T-cell (primary cell): ENCODE measurements around the gene MAGI3. TPM values are rescaled to one million over a fixed set of nuclear protein-coding genes. Genes with fewer than 3 reads are reported as not detected.
"Not testable (repeated sequence)": the region's sequence is repeated elsewhere in the genome, so short reads cannot be mapped to it uniquely, and the experiment has no call there.

Experiments used
- ATAC-seq, 4 experiments: fragments of 200-7000 bp in 3 of 4; fragments of 150-1000 bp in 1 of 4; cut with Tn5 transposase; replicated peaks in 1 of 4; 1 replicate in 3 of 4; 2 replicates in 1 of 4; pipeline ENCODE4 v1.10.0; 2021; ENCODE audit warnings: moderate library complexity in 3 of 4, mild to moderate bottlenecking in 2 of 4, moderate number of reproducible peaks in 1 of 4
- CTCF ChIA-PET, 2 donors: fragments of 300-600 bp; sonication (Branson Sonifier 250); formaldehyde crosslinking; loops; one replicate each; lab custom pipeline; 2022; ENCODE audit warnings: antibody characterized with exemption in 2 of 2; lab: Charles Lee
- POLR2A ChIA-PET, 2 donors: fragments of 300-600 bp; sonication (Branson Sonifier 250); formaldehyde crosslinking; loops; one replicate each; lab custom pipeline; 2022; ENCODE audit warnings: antibody characterized with exemption in 2 of 2; lab: Charles Lee
- DNase-seq, 35 experiments: peaks; one replicate each; pipeline versions ENCODE4 v3.0.0 to v3.0.0-alpha.2; 2013 to 2023
- H3K27ac ChIP-seq: one replicate; pipeline ENCODE4 v1.5.1; 2013; ENCODE audit warnings: low read length
- H3K27me3 ChIP-seq, 2 experiments: replicated peaks in 1 of 2; 1 replicate in 1 of 2; 2 replicates in 1 of 2; pipeline versions ENCODE4 v1.6.1 to v1.7.0; 2013; ENCODE audit warnings: low read length in 1 of 2, mixed read lengths in 1 of 2; ENCODE audit not compliant: control insufficient read depth in 2 of 2, insufficient read depth in 2 of 2; ENCODE audit errors: extremely low read depth in 1 of 2
- H3K36me3 ChIP-seq, 2 donors: 1 replicate in 1 of 2; 2 replicates in 1 of 2; pipeline versions ENCODE4 v1.6.1 to v1.7.0; 2013; ENCODE audit warnings: low read length in 1 of 2; ENCODE audit not compliant: control insufficient read depth in 2 of 2, insufficient read depth in 1 of 2; ENCODE audit errors: extremely low read depth in 1 of 2
- H3K4me1 ChIP-seq, 2 experiments: 1 replicate in 1 of 2; 2 replicates in 1 of 2; pipeline versions ENCODE4 v1.6.1 to v1.7.0; 2013; ENCODE audit warnings: low read length in 2 of 2, mixed read lengths in 1 of 2; ENCODE audit not compliant: insufficient read depth in 2 of 2, control insufficient read depth in 1 of 2; ENCODE audit errors: extremely low read depth in 1 of 2
- H3K4me3 ChIP-seq, 2 donors: 1 replicate in 1 of 2; 2 replicates in 1 of 2; pipeline versions ENCODE4 v1.5.1 to v1.7.0; 2013; ENCODE audit warnings: mild to moderate bottlenecking in 2 of 2, low read length in 1 of 2, moderate library complexity in 1 of 2; ENCODE audit not compliant: control insufficient read depth in 1 of 2; ENCODE audit errors: extremely low read depth in 1 of 2
- H3K9me3 ChIP-seq: 2 replicates; pipeline ENCODE4 v1.7.0; 2013
- H3K27ac Mint-ChIP-seq, 2 donors: one replicate each; pipeline ENCODE4 v1.8.0; 2020 to 2021; ENCODE audit warnings: mild to moderate bottlenecking in 2 of 2, mixed read lengths in 2 of 2
- H3K27me3 Mint-ChIP-seq, 2 donors: one replicate each; pipeline ENCODE4 v1.8.0; 2021 to 2022; ENCODE audit warnings: mixed read lengths in 2 of 2
- H3K36me3 Mint-ChIP-seq: one replicate; pipeline ENCODE4 v1.8.0; 2021; ENCODE audit warnings: mixed read lengths
- H3K4me1 Mint-ChIP-seq, 3 donors: one replicate each; pipeline ENCODE4 v1.8.0; 2020 to 2022; ENCODE audit warnings: mixed read lengths in 3 of 3, mild to moderate bottlenecking in 1 of 3
- H3K4me3 Mint-ChIP-seq, 3 donors: one replicate each; pipeline ENCODE4 v1.8.0; 2020 to 2022; ENCODE audit warnings: mild to moderate bottlenecking in 3 of 3, mixed read lengths in 3 of 3, moderate library complexity in 3 of 3
- H3K9me3 Mint-ChIP-seq, 3 donors: one replicate each; pipeline ENCODE4 v1.8.0; 2020 to 2022; ENCODE audit warnings: mixed read lengths in 3 of 3
- WGBS: methylation state at CpG from one replicate; pipeline ENCODE4 v1.1.5; 2013; ENCODE audit warnings: missing lambda C conversion rate; ENCODE audit not compliant: insufficient coverage; 5-methylcytosine and 5-hydroxymethylcytosine counted together
- total RNA-seq, 35 experiments: library from RNA in 6 of 35; stranded (reverse) in 6 of 35; fragments of 120-200 nt in 1 of 35; gene quantifications; one replicate each; pipeline versions ENCODE4 v1.2.1 to v1.2.4 and lab custom pipeline; 2013 to 2026

The MAGI3 gene
- total RNA-seq, 5 donors from 2014 or later (not counting 1 experiment from before 2014, with no cell fraction given), result 4.5 to 8.1 (median 5.6) TPM

DNA sequence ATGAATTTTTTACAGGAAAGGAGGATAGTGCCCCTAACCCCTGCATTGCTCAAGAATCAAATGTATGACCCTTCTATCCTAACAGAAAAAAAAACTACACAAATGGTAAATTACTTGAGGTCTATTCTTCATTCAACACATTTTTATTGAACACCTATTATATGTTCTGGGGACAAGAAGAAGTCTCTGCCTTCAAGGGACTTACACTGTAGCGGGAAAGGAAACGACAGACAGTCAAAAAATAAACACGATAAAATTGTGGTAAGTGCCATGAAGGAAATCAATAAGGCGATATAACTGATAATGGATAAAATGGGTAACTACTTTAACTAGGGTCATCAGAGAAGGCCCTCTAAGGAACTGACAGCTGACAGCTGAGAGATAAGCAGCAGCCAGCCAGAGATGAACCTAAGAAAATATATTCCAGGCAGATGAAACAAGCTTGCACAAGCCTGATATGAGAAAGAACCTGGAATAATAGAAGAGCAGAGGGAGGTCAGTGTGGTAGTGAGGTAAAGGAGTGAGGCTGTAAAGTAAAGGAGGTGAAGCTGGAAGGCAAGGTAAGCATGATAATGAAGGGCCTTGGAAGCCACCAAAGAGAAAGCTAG, 302.6 kb downstream of the MAGI3 start:
- Histone ChIP-seq H3K9me3 (no peaks in the 10 kb centered on the region), H3K27me3 (no peaks in the 10 kb centered on the region), H3K27ac (no peak overlapping the region), H3K4me1 (no peaks in the 10 kb centered on the region), H3K4me3 (no peak overlapping the region), H3K36me3 (no peaks in the 10 kb centered on the region)
- H3K27me3 Mint-ChIP-seq, result no peaks in the 10 kb centered on the region
- 95% methylated on average over 4 of the region's 4 CpGs for WGBS
- peaks cover 41% of the 10 kb centered on the region for H3K36me3 Mint-ChIP-seq
- ATAC-seq (no peak), DNase-seq (no peak)
- ChIA-PET CTCF (interaction anchor here in 1 of 2 donors (0.5 kb wide), 1 partner anchor 50 kb away, joined by 3 read pairs; no protein-coding TSS in a partner anchor), POLR2A (no interaction called here)
- peaks cover 14 to 31% (median 15%) of the 10 kb centered on the region in 3 donors for H3K9me3 Mint-ChIP-seq
- no peaks in the 10 kb centered on the region for H3K4me1 Mint-ChIP-seq
- H3K4me3 Mint-ChIP-seq, result no peak overlapping the region
- H3K27ac Mint-ChIP-seq, result no peak overlapping the region

DNA sequence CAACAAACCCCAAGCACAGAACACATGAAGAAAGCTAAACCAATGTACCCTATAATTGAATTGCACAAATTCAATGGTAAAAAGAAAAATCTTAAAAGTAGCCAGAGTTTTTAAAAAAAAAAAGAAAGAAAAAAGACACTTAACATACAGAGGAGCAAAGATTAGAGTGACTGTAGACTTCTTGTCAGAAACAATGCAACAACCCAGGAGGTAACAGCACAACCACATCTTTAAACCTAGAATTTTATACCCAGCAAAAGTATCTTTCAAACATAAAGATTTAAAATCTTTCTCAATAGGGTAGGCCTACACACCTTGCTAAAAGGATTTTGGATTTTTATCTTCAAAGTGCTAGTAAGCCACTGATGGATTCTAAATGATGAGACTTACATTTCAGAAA, 304.6 kb downstream of the MAGI3 start:
- Mint-ChIP-seq H3K9me3 (peaks cover 14 to 31% (median 15%) of the 10 kb centered on the region in 3 donors), H3K36me3 (peaks cover 38% of the 10 kb centered on the region), H3K27ac (no peak overlapping the region), H3K4me1 (no peaks in the 10 kb centered on the region), H3K4me3 (no peak overlapping the region), H3K27me3 (no peaks in the 10 kb centered on the region)
- Histone ChIP-seq H3K27ac (no peak overlapping the region), H3K9me3 (no peaks in the 10 kb centered on the region), H3K4me1 (no peaks in the 10 kb centered on the region), H3K4me3 (no peak overlapping the region), H3K27me3 (no peaks in the 10 kb centered on the region), H3K36me3 (no peaks in the 10 kb centered on the region)
- ChIA-PET POLR2A (no interaction called here), CTCF (no interaction called here)
- DNase-seq, result no peak
- ATAC-seq, result no peak

DNA sequence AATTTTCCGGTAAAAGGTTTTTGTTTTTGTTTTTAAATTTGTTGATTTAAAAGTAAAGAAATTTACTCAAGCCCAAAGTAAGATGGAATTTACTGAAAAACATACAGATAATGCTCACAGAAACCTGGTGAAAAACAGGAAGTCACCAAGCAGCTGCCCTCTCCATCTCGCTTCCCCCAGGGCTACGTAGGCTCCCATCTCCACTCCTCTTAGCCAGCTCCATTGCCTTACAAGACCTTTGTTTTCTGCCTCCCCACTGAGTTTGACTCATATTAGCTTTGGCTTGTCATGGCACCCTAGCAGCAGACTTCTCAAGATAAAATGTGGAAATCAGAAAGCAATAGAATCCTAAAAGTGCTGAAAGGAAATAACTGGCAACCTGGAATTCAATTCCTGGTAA, 311.1 kb downstream of the MAGI3 start:
- H3K27ac Mint-ChIP-seq, result no peak overlapping the region
- H3K4me3 Mint-ChIP-seq, result no peak overlapping the region

DNA sequence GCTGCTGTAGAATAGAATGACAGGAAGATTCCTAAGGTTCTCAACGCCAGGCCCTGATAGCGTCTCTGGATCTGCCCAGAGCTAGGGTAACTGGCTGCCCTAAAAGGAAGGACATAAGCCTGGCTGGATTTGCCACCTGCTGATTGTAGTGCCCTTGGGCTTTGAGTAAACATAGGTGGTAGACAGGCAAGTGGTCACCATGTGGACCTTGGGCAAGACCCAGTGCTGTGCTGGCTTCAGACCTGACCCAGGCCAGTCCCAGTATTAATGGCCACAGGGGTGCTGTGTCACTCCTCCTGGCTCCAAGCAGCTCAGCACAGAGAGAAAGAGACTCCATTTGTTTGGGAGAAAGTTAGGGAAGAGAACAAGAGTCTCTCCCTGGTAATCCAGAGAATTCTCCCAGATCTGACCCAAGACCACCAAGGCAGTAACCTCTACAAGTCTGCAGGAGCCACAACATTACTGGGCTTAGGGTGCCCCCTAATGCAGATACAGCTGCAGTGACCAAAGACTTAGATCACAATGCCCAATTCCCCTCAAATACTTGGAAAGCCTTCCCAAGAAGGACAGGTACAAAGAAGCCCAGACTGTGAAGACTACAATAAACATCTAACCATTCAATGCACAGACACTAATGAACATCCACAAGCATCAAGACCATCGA, 324.4 kb downstream of the MAGI3 start:
- Mint-ChIP-seq H3K36me3 (peaks cover 48% of the 10 kb centered on the region), H3K4me3 (no peak overlapping the region), H3K9me3 (peaks cover 6 to 21% (median 10%) of the 10 kb centered on the region in 3 donors), H3K27me3 (no peaks in the 10 kb centered on the region), H3K27ac (no peak overlapping the region), H3K4me1 (no peaks in the 10 kb centered on the region)
- Histone ChIP-seq H3K27ac (no peak overlapping the region), H3K36me3 (peaks cover 4% of the 10 kb centered on the region in 2 donors), H3K9me3 (no peaks in the 10 kb centered on the region), H3K4me3 (no peak overlapping the region), H3K4me1 (no peaks in the 10 kb centered on the region), H3K27me3 (no peaks in the 10 kb centered on the region)
- no peak for DNase-seq
- POLR2A ChIA-PET, result no interaction called here
- 97% methylated on average over 3 of the region's 3 CpGs for WGBS
- CTCF ChIA-PET, result no interaction called here
- no peak for ATAC-seq

More for the DNA sequence above, 311.1 kb downstream of the MAGI3 start:
- ChIA-PET CTCF (no interaction called here), POLR2A (no interaction called here)
- H3K4me1 ChIP-seq, result peaks cover 0 to 7% of the 10 kb centered on the region in 2 experiments
- no peaks in the 10 kb centered on the region for H3K36me3 ChIP-seq
- H3K9me3 ChIP-seq, result no peaks in the 10 kb centered on the region
- no peaks in the 10 kb centered on the region for H3K27me3 ChIP-seq
- H3K27me3 Mint-ChIP-seq, result no peaks in the 10 kb centered on the region
- DNase-seq (peak in 3 of 35 experiments; percentile 3 to 9 (median 5)), ATAC-seq (no peak)
- no peaks in the 10 kb centered on the region for H3K9me3 Mint-ChIP-seq
- H3K4me1 Mint-ChIP-seq, result peaks cover 12 to 21% (median 14%) of the 10 kb centered on the region in 3 donors
- no peak overlapping the region for H3K27ac ChIP-seq
- no CpG with 5 or more reads among the region's 3 CpGs for WGBS
- no peak overlapping the region for H3K4me3 ChIP-seq
- H3K36me3 Mint-ChIP-seq, result peaks cover 13% of the 10 kb centered on the region

DNA sequence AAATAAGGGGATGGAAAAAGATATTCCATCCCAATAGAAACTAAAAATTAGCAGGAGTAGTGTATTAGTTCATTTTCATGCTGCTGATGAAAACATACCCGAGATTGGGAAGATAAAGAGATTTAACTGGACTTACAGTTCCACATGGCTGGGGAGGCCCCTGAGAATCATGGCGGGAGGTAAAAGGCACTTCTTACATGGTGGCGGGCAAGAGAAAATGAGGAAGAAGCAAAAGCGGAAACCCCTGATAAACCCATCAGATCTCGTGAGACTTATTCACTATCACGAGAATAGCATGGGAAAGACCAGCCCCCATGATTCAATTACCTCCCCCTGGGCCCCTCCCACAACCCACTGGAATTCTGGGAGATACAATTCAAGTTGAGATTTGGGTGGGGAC, 327.2 kb downstream of the MAGI3 start:
- H3K27ac Mint-ChIP-seq, H3K4me3 Mint-ChIP-seq, H3K9me3 ChIP-seq, H3K4me1 Mint-ChIP-seq, H3K27me3 ChIP-seq, H3K4me3 ChIP-seq, H3K27me3 Mint-ChIP-seq, ATAC-seq, CTCF ChIA-PET, H3K27ac ChIP-seq, POLR2A ChIA-PET, DNase-seq, H3K4me1 ChIP-seq, H3K36me3 ChIP-seq: not testable (repeated sequence)
- peaks cover 55% of the 10 kb centered on the region for H3K36me3 Mint-ChIP-seq
- H3K9me3 Mint-ChIP-seq, result peaks cover 7 to 22% (median 10%) of the 10 kb centered on the region in 3 donors
- WGBS, result no CpG with 5 or more reads among the region's 6 CpGs

DNA sequence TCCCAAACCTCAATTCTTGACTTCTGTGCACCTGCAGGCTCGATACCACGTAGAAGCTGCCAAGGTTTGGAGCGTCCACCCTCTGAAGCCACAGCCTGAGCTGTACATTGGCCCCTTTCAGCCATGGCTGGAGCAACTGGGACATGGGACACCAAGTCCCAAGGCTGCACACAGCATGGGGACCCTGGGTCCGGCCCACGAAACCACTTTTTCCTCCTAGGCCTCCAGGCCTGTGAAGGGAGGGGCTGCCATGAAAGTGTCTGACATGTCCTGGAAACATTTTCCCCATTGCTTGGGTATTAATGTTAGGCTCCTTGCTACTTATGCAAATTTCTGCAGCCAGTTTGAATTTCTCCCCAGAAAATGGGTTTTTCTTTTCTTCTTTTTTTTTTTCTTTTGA, 328.3 kb downstream of the MAGI3 start:
- H3K27me3 ChIP-seq, H3K4me3 Mint-ChIP-seq, ATAC-seq, H3K27ac ChIP-seq, H3K4me1 ChIP-seq, POLR2A ChIA-PET, DNase-seq, CTCF ChIA-PET, H3K9me3 ChIP-seq, H3K27ac Mint-ChIP-seq, H3K36me3 ChIP-seq, H3K4me1 Mint-ChIP-seq, H3K27me3 Mint-ChIP-seq: not testable (repeated sequence)
- H3K9me3 Mint-ChIP-seq, result peaks cover 7 to 22% (median 10%) of the 10 kb centered on the region in 3 donors
- H3K4me3 ChIP-seq, result peak overlapping the region in 1 of 2 donors; percentile 10
- WGBS, result 95% methylated on average over 3 of the region's 5 CpGs
- peaks cover 58% of the 10 kb centered on the region for H3K36me3 Mint-ChIP-seq
